ENCODE results near the gene ACSM4. TPM values are rescaled to one million over a fixed set of nuclear protein-coding genes. Genes with fewer than 3 reads are reported as not detected.

ACSM4 gene
- total and polyA plus RNA-seq, 2 of the 13 experiments (the other 11 are each of a cell fraction or from before 2014, with no cell fraction given), result not detected

GRCh38 chr12:7374423-7375144 lies 70.7 kb downstream of the ACSM4 start (continued):
- TF ChIP-seq ZMYM3 (CRISPR knock-in tag; IDR thresholded peaks at IDR 0.05) (no peak), ELF3 (CRISPR knock-in tag; IDR thresholded peaks at IDR 0.05) (0 out of 2 replicates have a peak, but pooled peaks have one; percentile 22), ZNF205 (CRISPR knock-in tag; IDR thresholded peaks at IDR 0.05) (0 out of 2 replicates have a peak, but pooled peaks have one; percentile 39), ZNF776 (CRISPR knock-in tag; IDR thresholded peaks at IDR 0.05) (no peak), ZNF282 (IDR thresholded peaks at IDR 0.05; ENCODE audit: partially characterized antibody) (no peak), SALL1 (CRISPR knock-in tag; IDR thresholded peaks at IDR 0.05) (peak; percentile 68; the same call in 1 of the 2 replicates), ZNF331 (CRISPR knock-in tag; IDR thresholded peaks at IDR 0.05) (0 out of 2 replicates have a peak, but pooled peaks have one; percentile 45), ZNF646 (CRISPR knock-in tag; IDR thresholded peaks at IDR 0.05) (no peak), ZNF280B (CRISPR knock-in tag; IDR thresholded peaks at IDR 0.05; ENCODE audit: borderline replicate concordance) (peak; percentile 56; the same call in 1 of the 2 replicates), ZBTB3 (CRISPR knock-in tag; IDR thresholded peaks at IDR 0.05; ENCODE audit: borderline replicate concordance, low read depth) (peak; percentile 88; the same call in 1 of the 2 replicates), TEF (CRISPR knock-in tag; IDR thresholded peaks at IDR 0.05) (no peak), ZMYM4 (CRISPR knock-in tag; IDR thresholded peaks at IDR 0.05) (peak; percentile 33; the same call in 1 of the 2 replicates), ARID3A (IDR thresholded peaks at IDR 0.05; ENCODE audit: low read depth, low read length) (no peak), STAG1 (CRISPR knock-in tag; IDR thresholded peaks at IDR 0.05) (peak; percentile 75), PHF20 (CRISPR knock-in tag; IDR thresholded peaks at IDR 0.05) (no peak), SNRNP70 (IDR thresholded peaks at IDR 0.05; ENCODE audit: low read depth, low read length) (no peak), ZNF24 (IDR thresholded peaks at IDR 0.05) (no peak)

All from HepG2 (cell line).